ENCODE results near the gene CHIA.

Gene CHIA

GRCh38 chr1:111290630-111291029 is at the start of gene CHIA:
Gene CHIA (plus strand): TSS chr1:111290851. CDS start chr1:111310468, 19,617 bp downstream.
- DNase-seq, result peak; percentile 47 to 90 (median 81)

DNA sequence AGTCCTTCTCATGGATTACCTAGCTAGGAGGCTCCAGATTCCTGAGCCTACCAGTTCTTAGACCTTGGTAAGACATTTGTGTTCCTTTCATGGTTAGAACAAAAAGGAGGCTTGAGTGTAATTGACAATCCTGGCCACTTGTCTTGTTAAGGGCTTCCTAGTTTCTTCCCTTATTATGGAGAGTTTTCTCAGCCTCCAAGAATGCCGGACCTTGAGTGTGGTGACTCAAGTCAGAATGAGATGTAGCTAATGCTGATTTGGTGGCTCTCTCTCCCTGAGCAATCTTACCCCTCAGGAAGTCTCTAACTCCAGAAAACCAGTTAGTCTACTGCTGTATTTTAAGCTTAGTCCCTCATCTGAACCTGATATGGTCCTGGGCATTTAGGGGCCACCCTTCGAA is 48.9 kb upstream of the CHIA start:
- DNase-seq, result no peak

DNA sequence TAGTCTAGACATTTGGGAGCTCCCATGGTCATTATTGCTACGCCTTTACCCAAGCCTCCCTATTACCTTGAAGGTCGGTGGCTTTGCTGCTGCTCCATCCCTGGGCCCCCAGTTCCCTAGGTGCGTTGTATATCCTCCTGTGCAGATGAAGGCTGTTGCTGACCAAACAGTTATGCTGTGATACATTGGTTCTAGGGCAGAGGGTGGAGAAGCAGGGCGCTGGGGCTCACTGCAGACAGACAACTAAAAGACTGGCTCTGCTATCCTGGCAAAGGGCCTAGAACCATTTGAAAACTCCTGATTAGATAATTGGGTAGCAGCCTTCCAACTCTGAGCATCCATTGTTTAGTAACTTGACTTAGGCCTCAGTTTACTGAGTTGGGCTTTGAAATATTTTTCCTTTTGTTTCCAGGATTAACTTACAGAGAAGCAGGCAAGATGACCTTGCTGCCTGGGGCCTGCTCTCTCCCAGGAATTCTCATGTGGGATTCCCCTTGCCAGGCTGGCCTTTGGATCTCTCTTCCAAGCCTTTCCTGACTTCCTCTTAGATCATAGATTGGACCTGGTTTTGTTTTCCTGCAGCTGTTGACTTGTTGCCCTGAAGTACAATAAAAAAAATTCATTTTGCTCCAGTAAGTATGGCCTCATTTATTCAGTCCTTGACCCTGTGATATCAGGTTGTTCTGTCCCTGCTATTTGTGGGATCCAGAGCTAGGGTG is 47.7 kb upstream of the CHIA start:
- no peak for DNase-seq

DNA sequence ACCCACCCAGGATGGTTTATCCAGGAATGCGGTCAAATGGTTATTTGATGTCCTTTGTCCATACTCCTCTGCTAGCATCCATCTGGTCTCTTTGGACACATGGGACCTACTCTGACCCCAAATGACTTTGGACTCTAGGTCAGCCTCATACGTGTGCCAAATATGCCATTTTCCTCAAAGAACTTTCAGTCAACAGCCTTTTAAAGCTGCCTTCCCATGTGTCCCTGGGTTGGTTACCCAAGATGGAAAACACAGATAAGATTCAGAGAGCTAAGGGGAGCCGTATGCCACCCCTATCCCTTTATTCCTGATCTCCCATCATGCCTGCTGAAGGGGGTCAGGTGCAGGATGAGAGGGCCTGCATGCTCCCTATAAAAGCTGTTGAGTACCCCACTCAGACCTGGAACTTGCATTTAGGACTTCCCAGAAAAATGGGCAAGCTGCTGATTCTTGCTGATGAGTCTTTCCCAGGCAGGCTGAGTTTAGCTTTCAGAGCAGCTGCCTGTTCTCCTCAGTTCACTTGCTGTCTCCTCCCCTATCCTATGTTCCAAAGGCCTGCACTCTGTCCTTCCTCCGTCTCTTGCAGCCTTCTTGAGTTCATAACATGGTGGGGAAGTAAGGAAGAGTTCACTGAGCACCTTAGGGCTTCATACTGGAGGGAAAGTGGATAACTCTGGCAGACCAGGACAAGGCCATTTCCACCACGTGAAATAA is 43.4 kb upstream of the CHIA start:
- DNase-seq, result no peak

DNA sequence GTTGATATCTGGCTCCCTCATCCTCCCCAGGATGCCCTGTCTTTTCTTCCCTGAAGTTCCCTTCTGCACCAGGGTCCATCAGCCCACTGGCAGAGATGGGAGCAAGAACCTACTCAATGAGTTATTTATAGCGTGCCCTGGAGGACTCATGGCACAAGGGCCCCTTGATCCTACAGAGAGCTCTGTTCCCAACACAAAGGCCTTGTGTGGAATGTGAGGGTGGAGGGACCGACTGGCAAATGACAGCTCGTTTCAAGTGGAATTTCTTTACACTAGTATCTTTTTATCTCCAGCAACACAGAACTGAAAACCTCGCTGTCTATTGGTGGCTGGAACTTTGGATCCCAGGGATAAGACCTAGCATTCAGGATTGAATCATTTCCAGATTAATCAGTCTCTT is 40.7 kb upstream of the CHIA start:
- DNase-seq, result no peak

- DNase-seq, result no peak
Observed at GRCh38 chr1:111251570-111251969, 39.1 kb upstream of the CHIA start.

DNA sequence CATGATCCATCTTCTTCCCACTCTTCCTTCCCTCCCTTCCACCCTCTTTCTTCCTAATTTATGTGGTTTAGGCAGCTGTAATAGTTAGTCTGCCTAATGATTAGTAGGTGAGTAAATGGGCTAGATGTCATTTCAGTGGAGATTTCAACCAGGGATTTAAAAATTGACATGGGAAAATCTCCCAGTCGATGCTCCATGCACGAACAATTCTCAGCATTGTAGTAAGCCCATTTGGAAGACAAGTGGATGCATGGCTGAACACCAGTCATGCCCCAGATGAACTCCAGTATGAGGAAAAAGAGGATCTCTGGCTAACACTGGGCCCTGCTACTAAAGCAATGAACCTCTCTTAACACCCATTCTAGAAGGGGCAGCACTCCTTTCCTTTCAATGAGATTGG is 37.9 kb upstream of the CHIA start:
- no peak for DNase-seq

DNA sequence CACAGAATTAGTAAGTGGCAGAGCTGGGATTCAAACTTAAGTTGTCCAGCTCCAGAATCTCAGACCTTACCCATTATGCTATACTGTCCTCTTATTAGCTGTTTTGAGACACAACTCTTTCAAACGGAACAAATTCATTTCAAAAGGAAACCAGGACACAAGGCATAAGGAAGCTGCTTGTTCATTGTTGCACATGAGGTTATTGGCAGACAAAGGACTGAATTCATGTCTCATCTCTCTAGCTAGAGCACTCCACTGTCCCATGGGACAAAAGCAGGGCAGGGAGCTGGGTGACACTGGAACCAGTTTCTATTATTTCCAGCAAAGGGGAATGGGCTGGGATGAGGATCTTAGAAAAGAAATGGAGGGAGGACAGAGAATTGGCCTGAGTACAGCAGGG is 36.8 kb upstream of the CHIA start:
- DNase-seq, result no peak

DNA sequence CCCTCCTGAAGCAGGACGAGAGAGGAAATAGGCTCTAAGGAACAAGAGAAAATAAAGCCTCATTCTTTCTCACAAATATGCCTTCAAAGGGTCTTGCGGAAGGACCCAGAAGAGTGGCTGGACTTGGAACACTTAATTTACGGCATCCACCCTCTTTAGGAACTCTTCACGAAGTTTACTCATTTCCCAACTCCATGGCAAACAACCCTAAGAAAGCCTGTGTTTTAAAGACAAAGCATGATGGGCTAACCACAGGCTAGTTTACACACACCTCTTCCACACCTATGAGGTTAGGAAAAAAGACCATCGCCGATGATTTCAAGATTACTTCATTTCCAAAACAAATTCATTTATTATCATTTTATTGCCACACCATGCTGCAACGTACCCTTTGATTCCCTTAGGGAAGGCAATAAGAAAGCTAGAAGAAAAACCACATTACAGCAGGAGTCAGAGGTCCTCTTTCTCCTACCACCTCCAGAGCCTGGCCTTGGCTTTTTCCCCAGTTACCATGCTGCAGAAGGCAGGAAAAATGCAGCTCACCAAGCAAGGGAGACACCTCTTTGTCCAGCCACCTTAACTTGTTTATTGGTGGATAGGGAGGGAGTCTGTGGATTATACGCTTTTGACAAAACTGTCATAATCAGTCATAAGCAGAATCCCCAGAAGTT is 33.5 kb upstream of the CHIA start:
- no peak for DNase-seq

- no peak for DNase-seq
Observed at GRCh38 chr1:111267801-111268508, 22.7 kb upstream of the CHIA start.

GRCh38 chr1:111269825-111270406 is 20.7 kb upstream of the CHIA start:
- DNase-seq, result no peak

DNA sequence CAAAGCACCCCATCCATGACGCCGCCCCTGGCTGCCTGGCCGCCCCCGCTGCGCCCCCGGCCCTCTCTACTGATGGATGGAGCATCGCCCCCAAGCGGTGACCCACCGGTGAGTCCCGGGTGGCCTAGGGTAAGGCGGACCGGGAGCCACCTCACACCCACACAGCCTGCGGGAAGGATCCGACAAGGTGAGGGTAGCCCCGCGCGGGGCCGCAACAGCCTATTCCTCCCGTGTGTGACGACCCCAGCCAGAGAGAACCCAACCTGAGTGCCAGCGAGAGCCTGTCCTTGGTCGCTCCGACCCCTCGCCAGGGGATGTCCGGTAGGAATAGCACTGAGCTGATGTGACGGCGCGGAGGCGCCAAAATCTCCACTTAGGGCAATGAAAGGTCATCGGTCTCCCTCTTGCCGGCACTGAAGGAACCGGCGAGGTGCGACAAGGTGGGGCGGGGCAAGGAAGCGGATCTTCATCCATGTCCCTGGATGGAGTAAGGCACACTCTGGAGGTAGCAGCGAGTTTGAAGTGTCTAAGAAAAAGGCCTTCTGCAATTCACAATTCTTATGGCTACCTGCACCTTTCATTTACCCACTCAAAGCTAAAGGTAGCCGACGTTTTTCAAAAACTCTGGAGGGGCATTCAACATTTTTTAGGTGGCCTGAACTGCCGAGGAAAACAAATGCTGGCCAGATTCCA is 19.7 kb upstream of the CHIA start:
- DNase-seq, result no peak

DNA sequence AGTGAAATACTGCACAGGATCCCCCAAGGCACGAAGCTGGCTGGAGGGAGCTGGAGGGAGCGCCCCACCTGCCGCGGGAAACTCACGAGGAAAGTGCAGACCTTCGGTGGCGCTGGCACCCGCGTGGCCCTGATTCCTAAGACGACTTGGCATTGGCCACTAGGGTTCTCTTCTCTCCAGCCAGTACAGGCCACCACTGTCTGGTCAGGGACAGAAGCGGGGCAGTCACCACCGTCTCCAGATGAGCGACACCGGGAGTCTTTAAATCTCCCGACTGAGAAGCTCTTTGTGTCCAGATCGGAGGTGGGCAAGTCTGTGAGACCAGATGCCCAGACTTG is 19.2 kb upstream of the CHIA start:
- DNase-seq, result no peak

GRCh38 chr1:111272081-111272480 is 18.6 kb upstream of the CHIA start:
- DNase-seq, result no peak

GRCh38 chr1:111274653-111275052 is 16.0 kb upstream of the CHIA start:
- DNase-seq, result no peak

DNA sequence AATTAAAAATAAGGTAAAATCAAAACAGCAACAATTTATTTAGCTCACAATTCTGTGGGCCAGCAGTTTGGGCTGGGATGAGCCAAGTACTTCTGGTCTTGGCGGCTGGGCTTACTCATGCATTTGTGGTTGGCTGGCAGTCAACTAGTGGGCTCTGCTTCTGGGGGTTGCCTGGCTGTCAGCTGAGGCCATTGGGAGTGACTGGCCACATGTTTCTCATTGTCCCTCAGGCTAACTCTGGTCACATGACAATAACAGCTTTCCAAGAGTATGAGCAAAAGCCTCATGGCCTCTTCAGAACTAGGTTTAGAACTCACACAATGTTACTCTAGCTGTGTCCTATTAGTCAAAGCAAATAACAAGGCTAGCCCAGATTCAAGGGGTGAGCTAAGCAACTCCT is 15.6 kb upstream of the CHIA start:
- no peak for DNase-seq

GRCh38 chr1:111275780-111276433 is 14.7 kb upstream of the CHIA start:
- no peak for DNase-seq

GRCh38 chr1:111279144-111279543 is 11.5 kb upstream of the CHIA start:
- DNase-seq, result no peak

DNA sequence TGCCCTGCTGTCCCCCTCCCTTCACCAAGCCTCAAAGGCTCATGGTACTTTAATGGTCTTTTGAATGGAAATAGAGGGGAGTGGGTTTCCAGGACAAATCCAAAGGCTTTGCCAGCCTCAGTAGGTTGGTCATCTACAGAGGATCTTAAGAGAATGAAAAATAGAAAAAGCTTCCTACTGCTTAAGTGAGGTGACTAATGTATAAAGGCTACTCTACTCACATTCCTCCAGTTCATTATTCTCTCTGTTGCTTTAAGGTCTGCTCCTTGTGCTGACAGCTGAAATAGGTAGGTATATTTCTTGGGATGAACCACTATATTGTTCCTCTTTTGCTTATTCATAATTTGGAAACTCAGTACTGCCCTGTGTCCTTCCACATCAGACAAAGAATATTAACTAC is 10.4 kb upstream of the CHIA start:
- no peak for DNase-seq

- DNase-seq, result no peak
Observed at GRCh38 chr1:111281411-111281810, 9.2 kb upstream of the CHIA start.

DNA sequence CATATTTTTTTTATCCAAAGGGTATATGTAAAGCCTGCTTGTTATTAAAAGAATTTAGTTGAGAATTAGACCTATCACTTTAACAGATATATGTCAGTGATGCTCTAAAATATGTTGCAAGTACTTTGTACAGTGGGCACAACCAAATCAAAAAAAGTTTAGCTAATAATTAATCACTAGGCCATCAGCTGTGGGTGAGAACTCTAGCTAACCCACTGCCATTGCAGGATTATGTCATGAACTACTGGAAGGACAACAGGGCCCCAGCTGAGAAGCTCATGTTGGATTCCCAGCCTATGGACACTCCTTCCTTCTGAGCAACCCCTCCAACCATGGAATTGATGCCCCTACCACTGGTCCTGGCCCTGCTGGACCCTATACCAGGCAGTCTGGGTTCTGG is 6.8 kb upstream of the CHIA start:
- no peak for DNase-seq

- no peak for DNase-seq
Observed at GRCh38 chr1:111285879-111286278, 4.8 kb upstream of the CHIA start.
